Mesodermal cell (in vitro differentiated cells): Measurements from ENCODE around the gene EPHB2. TPM values are rescaled to one million over a fixed set of nuclear protein-coding genes. Genes with fewer than 3 reads are reported as not detected.
"Not testable (repeated sequence)": the region's sequence is repeated elsewhere in the genome, so short reads cannot be mapped to it uniquely, and the experiment has no call there.

Experiments
- H3K27ac ChIP-seq: 2 replicates; pipeline ENCODE4 v1.7.0; 2013; ENCODE audit warnings: mild to moderate bottlenecking, low read depth, low read length, moderate library complexity; ENCODE audit not compliant: severe bottlenecking
- H3K36me3 ChIP-seq: 2 replicates; pipeline ENCODE4 v1.7.1; 2013; ENCODE audit warnings: mild to moderate bottlenecking, low read length, moderate library complexity; ENCODE audit not compliant: control insufficient read depth, insufficient read depth
- H3K4me1 ChIP-seq: one replicate; pipeline ENCODE4 v1.7.1; 2013; ENCODE audit warnings: mild to moderate bottlenecking, low read length; ENCODE audit not compliant: insufficient read depth, control insufficient read depth, poor library complexity, severe bottlenecking
- H3K4me3 ChIP-seq: 2 replicates; pipeline ENCODE4 v1.7.0; 2013; ENCODE audit warnings: low read length, control low read depth, mild to moderate bottlenecking; ENCODE audit not compliant: insufficient read depth, poor library complexity, severe bottlenecking; ENCODE audit errors: extremely low read depth
- H3K9me3 ChIP-seq: 2 replicates; pipeline ENCODE4 v1.7.1; 2013; ENCODE audit warnings: mild to moderate bottlenecking, low read length, moderate library complexity; ENCODE audit not compliant: control insufficient read depth
- WGBS, 2 experiments: methylation state at CpG; one replicate each; pipeline ENCODE4 v1.1.5; 2013; ENCODE audit warnings: missing lambda C conversion rate in 2 of 2; ENCODE audit not compliant: insufficient coverage in 2 of 2; 5-methylcytosine and 5-hydroxymethylcytosine counted together
- polyA plus RNA-seq, 2 experiments: library from polyadenylated mRNA; stranded (reverse); fragments of 50-300 nt; gene quantifications; one replicate each; pipeline ENCODE4 v1.2.3, GENCODE V29; 2013

EPHB2 gene
- 28.4 TPM for polyA plus RNA-seq (2013, experiment 1 of 2)
- 23.4 TPM for polyA plus RNA-seq (2013, experiment 2 of 2)

GRCh38 chr1:22710701-22711049, at the start of gene EPHB2:
TSS of gene EPHB2 (plus strand) at chr1:22710839. CDS start at chr1:22710983, 144 bp downstream.
- H3K27ac ChIP-seq = peak within 1 kb of the TSS; percentile 41
- WGBS, 2 experiments = 0% methylated on average over 23 to 43 of the region's 55 CpGs
- H3K4me1 ChIP-seq = peaks cover 13% of the 10 kb centered on the region
- peak within 1 kb of the TSS; percentile 42 for H3K4me3 ChIP-seq
- no peaks in the 10 kb centered on the region for H3K36me3 ChIP-seq
- no peaks in the 10 kb centered on the region for H3K9me3 ChIP-seq

DNA sequence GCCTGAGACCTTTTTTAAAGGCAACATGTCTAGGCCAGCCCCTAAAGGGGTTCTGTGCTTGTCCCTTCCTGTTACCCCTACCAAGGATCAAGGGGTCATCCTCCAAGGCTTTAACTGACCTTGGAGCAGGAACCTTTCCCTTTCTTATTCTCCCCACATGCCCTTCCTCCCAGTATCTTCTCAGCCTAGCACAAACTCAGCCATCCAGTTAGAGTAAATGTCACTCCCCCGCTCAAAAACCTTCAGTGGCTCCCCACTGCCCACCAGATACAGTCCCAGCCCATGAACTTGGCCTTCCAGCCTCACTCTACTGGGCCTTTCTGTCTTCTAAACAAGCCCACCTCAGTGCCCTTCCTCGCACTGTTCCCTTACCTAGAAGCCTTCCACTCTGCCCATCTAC, 48.8 kb upstream of the EPHB2 start:
- Histone ChIP-seq H3K36me3 (no peaks in the 10 kb centered on the region), H3K4me3 (no peak overlapping the region), H3K4me1 (no peaks in the 10 kb centered on the region), H3K9me3 (no peaks in the 10 kb centered on the region), H3K27ac (no peak overlapping the region)
- WGBS, 2 experiments = 74 to 84% methylated on average over 2 of the region's 2 CpGs

DNA sequence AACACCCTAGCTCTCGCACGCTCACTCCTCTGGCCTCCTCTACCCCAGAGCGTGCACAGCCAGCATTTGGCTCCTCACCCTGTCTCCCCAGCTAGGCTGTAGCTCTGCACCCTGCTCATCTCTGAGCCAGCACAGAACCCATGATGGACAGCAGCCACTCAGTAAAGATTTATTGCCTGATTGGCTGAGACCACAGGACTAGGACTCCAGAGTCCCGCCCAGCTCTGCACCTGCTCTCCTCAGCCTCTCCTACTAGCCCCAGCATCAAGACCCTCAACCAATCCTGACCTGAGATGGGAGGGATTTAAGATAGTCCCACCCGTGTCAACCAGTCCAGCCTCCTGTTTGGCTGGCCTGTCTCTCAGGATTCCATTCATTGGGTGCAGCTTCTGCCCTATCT, 48.3 kb upstream of the EPHB2 start:
- WGBS, 2 experiments = 57 to 84% methylated on average over 3 to 4 of the region's 5 CpGs
- H3K36me3 ChIP-seq = no peaks in the 10 kb centered on the region
- H3K4me3 ChIP-seq = no peak overlapping the region
- no peaks in the 10 kb centered on the region for H3K4me1 ChIP-seq
- no peak overlapping the region for H3K27ac ChIP-seq
- no peaks in the 10 kb centered on the region for H3K9me3 ChIP-seq

GRCh38 chr1:22662986-22663408, 47.6 kb upstream of the EPHB2 start:
- 86 to 91% methylated on average over 8 of the region's 8 CpGs for WGBS, 2 experiments
- Histone ChIP-seq H3K27ac (no peak overlapping the region), H3K4me3 (no peak overlapping the region), H3K4me1 (no peaks in the 10 kb centered on the region), H3K36me3 (no peaks in the 10 kb centered on the region), H3K9me3 (no peaks in the 10 kb centered on the region)

DNA sequence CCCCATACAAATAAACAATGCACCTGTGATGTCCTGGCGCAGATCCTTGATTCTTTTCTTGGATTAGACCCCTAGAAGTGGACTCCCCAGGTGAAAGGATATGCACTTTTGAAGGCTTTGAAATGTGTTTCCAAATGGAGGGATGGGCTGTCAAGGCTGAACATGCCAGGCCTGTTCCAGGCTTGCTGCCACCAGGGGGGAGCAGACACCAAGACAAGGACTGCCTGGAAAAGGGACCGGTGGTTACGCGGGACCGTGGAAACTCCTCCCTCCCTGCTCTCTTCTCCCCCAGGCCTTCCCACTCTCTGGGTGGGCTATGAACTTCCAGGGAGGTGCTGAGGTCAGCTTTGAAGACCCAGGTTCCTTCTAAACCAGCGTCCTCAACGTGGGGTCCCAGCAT, 44.9 kb upstream of the EPHB2 start:
- H3K4me1 ChIP-seq = no peaks in the 10 kb centered on the region
- 17 to 43% methylated on average over 3 to 5 of the region's 7 CpGs for WGBS, 2 experiments
- H3K4me3 ChIP-seq = no peak overlapping the region
- H3K36me3 ChIP-seq = no peaks in the 10 kb centered on the region
- no peak overlapping the region for H3K27ac ChIP-seq
- no peaks in the 10 kb centered on the region for H3K9me3 ChIP-seq

DNA sequence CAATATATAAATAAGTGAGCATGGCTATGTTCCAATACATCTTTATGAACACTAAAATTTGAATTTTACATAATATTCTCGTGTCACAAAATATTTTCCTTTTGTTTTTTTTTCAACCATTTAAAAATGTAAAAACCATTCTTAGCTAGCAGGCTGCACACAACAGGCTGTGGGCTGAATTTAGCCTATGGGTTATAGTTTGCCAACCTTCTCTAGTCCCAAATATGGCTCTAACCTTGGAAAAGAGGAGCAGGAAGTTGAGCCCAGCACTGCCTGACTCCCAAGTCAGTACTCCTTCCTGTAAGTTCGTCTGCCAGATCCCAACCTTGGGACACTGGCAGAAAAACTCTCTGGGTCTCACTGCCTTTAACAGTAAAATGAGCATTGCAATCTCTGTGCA, 44.2 kb upstream of the EPHB2 start:
- H3K36me3 ChIP-seq = no peaks in the 10 kb centered on the region
- WGBS, 2 experiments = 67% methylated on average over 1 of the region's 2 CpGs; no CpG with 5 or more reads in 1 of the 2 experiments
- no peaks in the 10 kb centered on the region for H3K4me1 ChIP-seq
- no peaks in the 10 kb centered on the region for H3K9me3 ChIP-seq
- H3K4me3 ChIP-seq = no peak overlapping the region
- no peak overlapping the region for H3K27ac ChIP-seq

DNA sequence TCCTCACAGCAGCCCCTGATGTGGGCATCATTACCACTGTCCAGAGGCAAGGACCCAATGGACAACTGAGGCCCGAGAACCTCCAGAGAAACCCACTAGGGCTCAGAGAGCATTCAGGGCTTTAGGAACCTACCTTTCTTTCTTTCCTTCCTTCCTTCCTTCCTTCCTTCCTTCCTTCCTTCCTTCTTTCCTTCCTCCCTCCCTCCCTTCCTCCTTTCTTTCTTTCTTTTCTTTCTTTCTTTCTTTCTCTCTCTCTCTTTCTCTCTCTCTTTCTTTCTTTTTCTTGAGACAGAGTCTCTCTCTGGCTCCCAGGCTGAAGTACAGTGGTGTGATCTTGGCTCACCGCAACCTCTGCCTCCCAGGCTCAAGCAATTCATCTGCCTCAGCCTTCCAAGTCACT, 41.8 kb upstream of the EPHB2 start:
- not testable (repeated sequence) for H3K4me1 ChIP-seq, H3K27ac ChIP-seq
- 90% methylated on average over 2 of the region's 2 CpGs for WGBS, 2 experiments

DNA sequence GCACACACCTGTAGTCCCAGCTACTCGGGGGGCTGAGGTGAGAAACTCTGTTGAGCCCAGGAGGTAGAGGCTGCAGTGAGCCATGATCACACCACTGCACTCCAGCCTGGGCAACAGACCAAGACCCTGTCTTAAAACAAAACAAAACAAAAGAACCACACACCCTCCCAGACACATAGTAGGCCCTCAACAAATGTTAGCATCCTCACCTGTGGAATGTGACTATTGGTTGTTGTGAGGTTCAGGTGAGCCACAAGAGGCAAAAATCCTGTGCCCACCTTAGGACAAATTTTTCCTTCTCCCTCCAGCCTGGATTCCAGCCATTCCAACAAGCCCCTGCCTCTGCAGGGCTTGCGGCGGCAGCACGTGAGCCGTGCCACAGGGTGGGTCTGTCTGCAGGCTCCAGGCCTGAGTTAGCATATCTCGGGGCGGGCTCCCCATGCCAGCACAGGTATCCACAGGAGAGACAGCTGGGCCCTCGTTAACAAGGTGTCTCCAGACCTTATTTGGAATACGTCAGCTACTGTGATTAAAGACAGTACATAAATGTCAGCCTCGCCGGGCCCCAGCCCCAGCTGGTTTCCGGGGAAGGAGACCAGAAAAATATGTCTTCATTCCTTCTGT, 40.2 kb upstream of the EPHB2 start:
- WGBS, 2 experiments = 84 to 87% methylated on average over 8 to 11 of the region's 12 CpGs
- H3K27ac ChIP-seq = no peak overlapping the region
- no peaks in the 10 kb centered on the region for H3K9me3 ChIP-seq
- H3K4me3 ChIP-seq = no peak overlapping the region
- no peaks in the 10 kb centered on the region for H3K4me1 ChIP-seq
- no peaks in the 10 kb centered on the region for H3K36me3 ChIP-seq

More for the DNA sequence above, 41.8 kb upstream of the EPHB2 start:
- not testable (repeated sequence) for H3K36me3 ChIP-seq, H3K9me3 ChIP-seq, H3K4me3 ChIP-seq

- Histone ChIP-seq H3K36me3 (no peaks in the 10 kb centered on the region), H3K9me3 (no peaks in the 10 kb centered on the region), H3K4me1 (no peaks in the 10 kb centered on the region), H3K4me3 (no peak overlapping the region), H3K27ac (no peak overlapping the region)
- 87 to 92% methylated on average over 4 of the region's 4 CpGs for WGBS, 2 experiments
These were observed 38.6 kb upstream of the EPHB2 start for GRCh38 chr1:22671999-22672398.

DNA sequence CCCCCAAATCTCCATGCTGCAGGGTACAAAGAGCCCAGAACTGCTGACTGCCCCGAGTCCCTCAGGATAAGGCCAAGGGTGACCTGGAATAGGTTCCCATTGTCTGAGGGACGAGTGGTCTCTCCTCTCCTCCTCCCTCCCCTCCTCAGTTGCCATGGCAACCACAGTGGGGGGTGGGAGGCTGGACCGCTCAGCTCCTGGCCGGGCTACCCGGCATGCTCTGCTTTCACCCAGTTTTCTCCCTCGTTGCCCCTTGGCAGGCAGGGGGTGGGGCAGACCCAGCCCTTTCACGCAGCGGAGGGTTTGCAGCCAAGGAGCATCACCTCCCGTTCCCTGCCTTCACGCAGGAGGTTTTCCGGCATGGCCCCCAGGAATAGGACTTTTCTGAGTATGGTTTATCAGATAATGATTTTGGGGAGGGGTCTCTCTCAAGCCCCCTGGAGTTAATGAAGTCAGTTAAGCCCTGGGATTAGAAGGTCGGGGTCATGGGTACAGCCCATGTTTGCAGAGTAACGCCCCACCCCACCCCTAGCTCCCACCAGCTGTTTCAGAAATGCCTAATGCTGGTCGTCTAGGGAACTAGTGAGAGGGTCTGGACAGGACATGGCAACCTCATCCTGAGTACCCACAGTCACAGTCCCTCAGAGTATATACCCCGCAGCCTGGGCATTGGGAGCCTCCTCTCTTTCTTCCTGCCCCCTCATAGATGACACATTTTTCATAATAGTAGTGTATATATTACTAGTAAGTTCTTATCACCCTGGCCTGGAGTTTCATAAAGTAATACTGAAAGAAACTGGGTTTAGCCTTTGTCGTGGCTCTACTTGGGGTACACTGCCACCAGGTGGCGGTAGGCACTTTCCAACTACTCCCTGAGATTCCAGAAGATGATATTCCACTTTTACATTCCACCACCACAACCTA, 36.9 kb upstream of the EPHB2 start:
- WGBS, 2 experiments = 19 to 29% methylated on average over 6 to 7 of the region's 17 CpGs
- no peak overlapping the region for H3K27ac ChIP-seq
- no peak overlapping the region for H3K4me3 ChIP-seq

GRCh38 chr1:22674410-22674749, 36.3 kb upstream of the EPHB2 start:
- no peaks in the 10 kb centered on the region for H3K36me3 ChIP-seq
- 50 to 69% methylated on average over 1 of the region's 1 CpG for WGBS, 2 experiments
- no peak overlapping the region for H3K27ac ChIP-seq
- H3K9me3 ChIP-seq = no peaks in the 10 kb centered on the region
- no peak overlapping the region for H3K4me3 ChIP-seq
- no peaks in the 10 kb centered on the region for H3K4me1 ChIP-seq

More for the DNA sequence above, 36.9 kb upstream of the EPHB2 start:
- Histone ChIP-seq H3K4me1 (no peaks in the 10 kb centered on the region), H3K36me3 (no peaks in the 10 kb centered on the region), H3K9me3 (no peaks in the 10 kb centered on the region)
